Suppressor macrophage (primary cell): ENCODE measurements around the gene OR1F1.
"Not testable (repeated sequence)": the region's sequence is repeated elsewhere in the genome, so short reads cannot be mapped to it uniquely, and the experiment has no call there.

Source experiments
- DNase-seq, 4 experiments: peaks; one replicate each; pipeline ENCODE4 v3.0.0-alpha.2; 2020 to 2022

Gene OR1F1

DNA sequence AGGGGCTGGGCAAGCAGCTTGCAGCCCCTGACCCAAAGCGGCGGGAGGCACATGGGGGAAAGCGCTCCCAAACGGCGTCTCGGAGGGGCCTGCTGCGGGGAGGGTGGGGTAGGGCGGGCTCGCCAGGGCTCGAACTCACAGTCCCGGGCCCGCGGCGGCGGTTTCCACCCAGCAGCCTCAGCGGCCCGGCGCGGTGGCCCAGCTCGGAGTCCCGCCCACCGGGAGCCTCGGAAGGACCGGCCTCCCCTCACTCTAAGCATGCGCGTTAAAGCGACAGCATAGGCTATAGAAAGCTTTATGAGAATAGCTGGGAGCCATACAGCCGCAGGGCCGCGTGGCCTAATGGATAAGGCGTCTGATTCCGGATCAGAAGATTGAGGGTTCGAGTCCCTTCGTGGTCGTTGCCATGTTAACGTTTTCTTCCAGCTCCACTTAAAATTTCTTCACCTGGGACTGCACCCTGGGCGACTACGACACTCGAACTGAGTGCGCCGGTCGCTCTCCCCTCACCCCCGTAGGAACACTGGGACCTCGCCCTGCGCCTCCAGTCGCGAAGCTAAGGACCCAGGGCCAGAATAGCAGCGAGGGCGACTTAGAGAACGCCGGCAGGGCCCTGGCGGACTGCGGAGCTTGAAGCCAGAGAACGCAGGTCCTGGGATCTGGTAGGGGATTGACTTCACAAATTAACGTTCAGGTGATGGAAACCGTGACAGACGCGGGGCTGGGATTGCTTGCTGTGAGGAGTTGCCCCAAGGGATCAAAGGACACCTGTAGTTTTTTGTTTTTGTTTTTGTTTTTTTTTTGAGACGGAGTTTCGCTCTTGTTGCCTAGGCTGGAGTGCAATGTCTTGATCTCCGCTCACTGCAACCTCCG lies 37.4 kb upstream of the OR1F1 start:
- DNase-seq = peak; percentile 98 to 100 (median 98)

DNA sequence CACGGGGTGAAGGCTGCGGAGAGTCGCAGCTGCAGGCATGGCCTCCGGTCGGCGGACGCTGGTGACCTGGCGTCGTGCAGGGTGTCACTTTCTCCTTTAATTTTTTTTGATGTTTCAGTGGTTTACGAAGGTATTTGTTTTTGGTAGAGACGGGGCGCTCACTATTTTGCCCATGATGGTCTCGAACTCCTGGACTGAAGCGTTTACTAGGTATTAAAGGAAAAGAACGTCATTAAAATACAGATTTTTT lies 36.1 kb upstream of the OR1F1 start:
- peak in 1 of 4 experiments; percentile 28 for DNase-seq

DNA sequence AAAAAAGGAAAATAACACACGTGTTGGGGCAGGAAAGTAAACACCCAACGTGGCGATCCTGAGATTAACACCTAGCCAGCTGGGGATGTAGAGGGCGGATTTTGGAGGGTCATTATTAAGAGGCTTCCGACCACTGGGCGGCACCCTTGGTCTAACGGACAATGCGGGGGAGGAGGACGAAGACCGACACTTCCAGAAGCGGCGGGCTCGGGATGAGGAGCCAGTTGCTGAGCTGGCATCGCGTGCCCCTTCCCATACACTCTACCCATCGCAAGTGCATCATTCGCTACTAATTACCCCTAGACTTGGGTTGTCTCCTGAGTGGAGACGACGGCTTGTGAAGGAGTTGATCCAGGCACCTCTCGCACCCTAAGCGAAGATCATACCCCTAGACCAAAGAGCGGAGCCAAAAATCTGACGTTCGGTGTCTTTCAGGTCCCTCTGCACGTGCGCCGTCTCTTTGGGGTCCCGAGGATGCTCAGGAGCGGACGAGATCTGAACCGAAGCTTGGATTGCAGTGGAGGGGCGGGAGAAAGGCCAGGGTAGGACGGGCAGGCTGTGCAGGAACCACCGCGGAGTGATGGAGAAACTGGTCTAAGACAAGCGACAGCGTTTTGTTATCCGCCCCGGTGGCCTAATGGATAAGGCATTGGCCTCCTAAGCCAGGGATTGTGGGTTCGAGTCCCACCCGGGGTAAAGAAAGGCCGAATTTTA lies 35.6 kb upstream of the OR1F1 start:
- peak; percentile 88 to 94 (median 90) for DNase-seq

DNA sequence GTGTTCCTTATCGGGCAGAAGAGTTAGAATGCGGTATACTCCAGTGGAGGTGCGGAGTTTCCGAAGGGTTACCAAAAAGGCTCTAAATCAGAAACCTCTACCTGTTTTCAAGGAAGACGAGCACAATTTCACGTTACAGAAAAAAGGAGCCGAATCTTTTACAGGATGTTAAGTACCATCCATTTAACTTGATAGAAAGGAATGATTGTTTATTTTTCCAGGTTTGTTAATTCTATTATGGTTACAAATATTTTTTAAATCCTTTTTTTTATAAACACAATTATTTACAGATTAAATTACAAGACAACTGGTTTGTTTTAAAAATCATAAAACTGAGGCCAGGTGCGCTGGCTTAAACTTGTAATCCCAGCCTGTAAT lies 35.0 kb upstream of the OR1F1 start:
- no peak for DNase-seq

DNA sequence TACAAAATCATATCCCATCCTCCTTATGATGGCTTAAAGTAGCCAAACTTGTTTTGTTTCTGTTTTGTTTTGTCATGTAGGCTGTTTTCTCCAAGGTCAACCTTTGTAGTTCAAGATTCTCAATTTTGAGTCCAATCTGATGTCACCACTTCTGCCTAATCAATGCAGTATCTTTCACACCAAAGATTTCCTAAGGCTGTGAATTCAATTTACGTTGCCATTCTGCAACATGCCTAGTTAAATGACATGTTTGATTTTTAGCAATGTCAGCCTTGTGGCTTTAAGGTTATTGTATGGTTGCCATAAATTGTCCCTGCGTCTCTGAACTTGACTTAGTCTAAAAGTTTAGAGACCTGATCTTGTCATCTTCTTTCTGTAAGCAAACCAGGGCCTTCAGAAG lies 32.8 kb upstream of the OR1F1 start:
- no peak for DNase-seq

DNA sequence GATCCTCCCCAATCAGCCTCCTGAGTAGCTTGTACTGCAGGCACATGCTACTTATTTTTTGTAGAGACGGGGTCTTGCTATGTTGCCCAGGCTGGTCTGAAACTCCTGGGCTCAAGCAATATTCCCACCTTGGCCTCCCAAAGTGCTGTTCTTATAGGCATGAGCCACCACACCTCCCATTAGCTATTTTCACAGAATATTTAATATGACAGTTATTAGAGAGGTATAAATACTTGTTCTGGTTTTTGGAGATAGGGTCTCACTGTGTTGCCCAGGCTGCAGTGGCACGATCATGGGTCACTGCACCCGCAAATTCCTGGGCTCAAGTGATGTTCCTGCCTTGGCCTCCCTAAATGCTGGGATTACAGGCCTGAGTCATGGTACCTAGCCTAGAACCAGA lies 32.0 kb upstream of the OR1F1 start:
- DNase-seq = no peak

- peak; percentile 80 to 89 (median 81) for DNase-seq
Measured at GRCh38 chr16:3157229-3158025, 30.6 kb upstream of the OR1F1 start.

DNA sequence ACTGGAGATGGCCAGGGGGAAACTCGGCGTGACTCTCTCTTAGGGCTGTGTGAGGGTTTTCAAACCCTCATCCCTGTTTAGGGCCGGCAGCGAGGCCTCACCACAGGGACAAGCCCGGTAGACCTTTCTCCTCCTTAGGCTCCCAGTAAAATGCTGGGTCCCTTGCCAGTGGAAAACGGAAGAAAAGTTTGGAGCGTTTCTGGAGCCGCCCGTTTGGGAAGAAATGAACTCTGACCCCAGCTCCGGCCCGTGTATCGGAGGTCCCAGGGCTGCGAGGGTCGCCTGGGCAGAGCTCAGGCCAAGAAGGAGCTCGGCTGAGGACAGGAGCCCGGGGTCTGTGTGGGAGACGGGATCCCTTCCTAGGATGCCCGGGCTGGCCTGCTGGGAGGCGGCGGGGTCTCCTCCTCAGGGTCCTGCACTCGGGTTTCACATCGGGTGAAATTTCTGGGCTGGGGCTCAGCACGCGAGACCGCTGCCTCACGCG lies 29.9 kb upstream of the OR1F1 start:
- DNase-seq = peak in 1 of 4 experiments; percentile 19

- DNase-seq = peak; percentile 79 to 88 (median 82)
Measured at GRCh38 chr16:3158510-3159314, 29.3 kb upstream of the OR1F1 start.

DNA sequence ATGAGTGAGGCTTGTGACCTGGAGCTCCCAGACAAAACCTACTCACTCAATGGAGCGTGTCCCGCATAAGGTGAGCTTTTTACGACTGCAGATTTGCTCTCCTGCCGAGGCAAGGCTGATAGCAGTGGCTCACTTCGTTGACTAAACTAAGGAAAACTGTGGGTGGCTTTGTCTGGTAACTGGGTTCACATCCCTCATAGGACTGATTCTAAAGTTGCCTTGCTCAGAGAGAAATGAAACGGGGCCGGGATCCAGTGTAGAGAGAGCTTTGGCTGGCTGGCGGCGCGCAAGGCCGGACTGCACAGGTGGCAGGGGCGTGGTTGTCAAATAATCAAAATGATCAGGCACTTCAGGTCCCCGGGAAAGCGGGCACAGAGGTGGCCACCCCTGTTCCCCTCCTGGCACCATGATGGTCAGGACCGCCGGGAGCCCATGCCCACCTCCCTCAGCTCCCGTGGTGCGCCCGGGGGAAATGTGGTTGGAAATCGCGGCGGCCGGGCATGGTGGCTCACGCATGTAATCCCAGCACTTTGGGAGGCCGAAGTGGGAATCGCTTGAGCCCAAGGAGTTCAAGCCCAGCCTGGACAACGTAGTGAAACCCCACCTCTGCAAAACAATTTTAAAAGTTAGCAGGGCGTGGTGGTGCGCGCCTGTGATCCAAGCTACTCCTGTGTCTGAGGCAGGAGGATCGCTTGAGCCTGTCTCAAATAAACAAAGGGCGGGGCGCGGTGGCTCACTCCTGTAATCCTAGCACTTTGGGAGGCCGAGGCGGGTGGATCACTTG lies 26.6 kb upstream of the OR1F1 start:
- no peak for DNase-seq

GRCh38 chr16:3164121-3164991 lies 23.6 kb upstream of the OR1F1 start:
- no peak for DNase-seq

DNA sequence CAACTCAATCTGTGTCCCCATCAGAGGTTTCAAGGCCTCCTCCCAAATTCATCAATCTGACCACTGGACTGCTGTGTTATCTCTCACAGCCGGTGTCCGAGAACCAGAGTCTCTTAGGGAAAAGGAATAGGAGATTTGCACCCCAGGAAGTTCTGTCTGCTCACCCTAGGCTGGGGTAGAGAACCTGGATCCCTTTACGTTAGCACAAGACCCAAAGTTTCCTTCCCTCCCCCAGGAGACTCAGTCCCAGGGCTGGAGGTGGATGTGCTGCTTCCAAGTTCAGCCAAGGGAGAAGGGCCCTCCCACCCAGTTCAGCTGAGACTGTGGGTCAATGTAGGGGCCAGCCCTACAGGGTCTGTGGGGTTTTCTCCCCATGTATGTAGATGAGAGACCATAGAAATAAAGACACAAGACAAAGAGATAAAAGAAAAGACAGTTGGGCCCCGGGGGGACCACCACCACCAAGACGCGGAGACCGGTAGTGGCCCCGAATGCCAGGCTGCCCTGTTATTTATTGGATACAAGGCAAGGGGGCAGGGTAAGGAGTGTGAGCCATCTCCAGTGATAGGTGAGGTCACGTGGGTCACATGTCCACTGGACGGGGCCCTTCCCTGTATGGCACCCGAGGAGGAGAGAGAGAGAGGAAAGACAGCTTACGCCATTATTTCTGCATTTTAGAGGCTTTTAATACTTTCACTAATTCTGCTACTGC lies 22.7 kb upstream of the OR1F1 start:
- DNase-seq = no peak

DNA sequence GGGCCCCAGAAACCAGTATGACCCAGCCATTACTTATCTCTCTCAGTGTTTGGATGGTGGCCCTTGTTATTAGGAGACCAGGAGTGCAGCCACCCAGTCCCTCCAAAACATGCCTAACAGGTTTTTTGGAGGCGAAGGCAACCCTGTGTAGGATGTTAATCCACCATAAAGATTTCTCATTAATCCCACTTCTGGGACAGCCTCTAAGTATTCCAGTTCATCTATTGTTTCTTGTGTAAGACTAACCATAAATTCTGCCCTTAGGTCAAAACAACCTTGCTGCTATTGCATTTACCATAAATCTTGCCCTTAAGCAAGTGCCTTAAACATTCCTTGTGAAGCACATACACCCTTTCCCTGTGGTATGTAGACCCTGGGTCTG lies 21.5 kb upstream of the OR1F1 start:
- DNase-seq = no peak

DNA sequence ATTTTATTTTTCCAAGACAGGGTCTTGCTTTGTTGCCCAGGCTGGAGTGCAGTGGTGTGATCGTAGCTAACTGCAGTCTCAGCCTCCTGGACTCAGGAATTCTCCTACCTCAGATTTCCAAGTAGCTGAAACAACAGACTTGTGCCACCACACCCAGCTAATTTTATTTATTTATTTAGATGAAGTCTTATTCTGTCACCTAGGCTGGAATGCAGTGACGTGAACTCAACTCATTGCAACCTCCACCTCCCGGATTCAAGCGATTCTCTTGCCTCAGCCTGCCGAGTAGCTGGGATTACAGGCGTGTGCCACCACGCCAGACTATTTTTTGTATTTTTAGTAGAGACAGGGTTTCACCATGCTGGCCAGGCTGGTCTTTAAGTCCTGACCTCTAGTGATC lies 19.3 kb upstream of the OR1F1 start:
- not testable (repeated sequence) for DNase-seq

DNA sequence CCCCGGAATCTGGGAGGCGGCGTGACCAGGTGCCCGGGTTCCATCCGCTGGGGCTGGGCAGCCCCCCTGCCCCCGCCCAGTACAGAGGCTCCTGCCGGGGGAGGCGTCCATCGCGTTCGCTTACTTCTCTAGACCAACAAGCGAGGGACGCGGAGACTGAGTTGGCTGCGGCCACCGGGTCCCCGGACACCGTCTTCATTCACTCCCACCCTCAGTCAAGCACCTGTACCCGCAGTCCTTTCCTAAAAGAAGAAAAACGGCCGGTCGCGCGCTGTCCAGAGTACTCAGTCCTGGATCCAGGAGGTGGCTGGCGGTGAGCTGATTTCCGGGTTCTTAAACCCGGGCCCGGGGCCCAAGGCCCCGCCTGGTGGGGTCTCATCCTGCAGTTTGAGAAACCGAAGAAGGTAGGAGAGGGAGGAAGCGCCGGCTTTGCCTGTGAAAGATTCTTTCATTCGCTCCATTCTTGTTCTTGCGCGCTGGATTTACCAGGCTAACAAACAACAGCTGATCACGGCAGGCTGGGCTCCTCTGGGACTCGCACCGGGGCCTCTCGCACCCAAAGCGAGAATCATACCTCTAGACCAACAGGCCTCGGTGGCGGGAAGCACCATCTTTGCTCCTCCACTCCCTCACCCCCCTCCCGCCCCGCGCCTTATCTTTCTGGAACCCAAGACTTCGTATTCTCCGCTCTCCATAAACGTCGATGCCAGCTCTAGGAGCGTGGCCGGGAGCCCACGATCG lies 17.4 kb upstream of the OR1F1 start:
- DNase-seq = peak in 1 of 4 experiments; percentile 25

GRCh38 chr16:3171181-3171854 lies 16.7 kb upstream of the OR1F1 start:
- no peak for DNase-seq

DNA sequence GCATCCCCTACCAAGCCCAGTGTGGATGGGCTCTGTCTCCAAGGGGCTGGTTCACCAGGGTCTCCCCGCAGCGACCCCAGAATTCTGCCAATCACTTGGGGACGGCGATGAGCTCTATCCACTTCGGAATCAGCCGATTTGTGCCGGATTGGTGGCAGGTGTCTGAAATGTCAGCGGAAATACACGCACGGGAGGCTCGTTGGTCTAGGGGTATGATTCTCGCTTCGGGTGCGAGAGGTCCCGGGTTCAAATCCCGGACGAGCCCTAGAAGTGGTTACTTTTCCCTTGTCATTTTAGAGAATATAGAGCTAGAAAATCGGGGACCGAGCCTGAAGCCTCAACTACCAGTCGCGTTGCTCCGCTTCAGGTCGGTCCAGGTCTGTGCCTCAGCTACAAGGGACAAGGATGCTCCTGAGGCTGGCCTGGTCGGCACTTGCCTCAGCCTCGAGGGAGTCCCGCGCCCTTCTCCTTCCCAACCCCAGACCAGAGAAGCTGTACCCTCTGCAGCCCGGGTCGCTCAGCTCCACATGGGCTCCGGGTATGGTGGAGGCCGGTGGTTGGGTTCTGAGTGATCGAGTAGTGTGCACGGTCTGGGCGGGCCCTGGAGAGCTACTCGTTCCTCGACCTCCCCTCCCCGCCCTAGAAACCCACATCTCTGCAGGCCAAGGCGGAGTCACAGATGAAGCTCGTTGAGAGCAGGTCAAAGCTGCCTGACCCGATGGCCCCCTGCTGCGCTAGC lies 16.0 kb upstream of the OR1F1 start:
- no peak for DNase-seq
